H9 (cell line): Measurements from ENCODE around the gene CREB5. TPM values are rescaled to one million over a fixed set of nuclear protein-coding genes. Genes with fewer than 3 reads are reported as not detected.

ENCODE experiments used
- DNase-seq: peaks from one replicate; pipeline ENCODE4 v3.0.0-alpha.2; 2017
- H2AFZ ChIP-seq: one replicate; pipeline ENCODE4 v1.6.1; 2013; ENCODE audit warnings: mild to moderate bottlenecking, low read length, control low read depth, moderate library complexity
- H2AK5ac ChIP-seq: 2 replicates; pipeline ENCODE4 v1.6.1; 2013; ENCODE audit warnings: low read length, control low read depth, mixed read lengths; ENCODE audit not compliant: insufficient read length
- H2BK120ac ChIP-seq: one replicate; pipeline ENCODE4 v1.6.1; 2013; ENCODE audit warnings: low read depth, mild to moderate bottlenecking, low read length, control low read depth, inconsistent platforms; ENCODE audit not compliant: poor library complexity, severe bottlenecking
- H2BK12ac ChIP-seq: 2 replicates; pipeline ENCODE4 v1.6.1; 2013; ENCODE audit warnings: low read length, control low read depth, mixed read lengths, low read depth; ENCODE audit not compliant: insufficient read length
- H2BK15ac ChIP-seq: 2 replicates; pipeline ENCODE4 v1.6.1; 2013; ENCODE audit warnings: low read depth, low read length, control low read depth
- H2BK20ac ChIP-seq: one replicate; pipeline ENCODE4 v1.6.1; 2013; ENCODE audit warnings: low read depth, mild to moderate bottlenecking, low read length, control low read depth, inconsistent platforms; ENCODE audit not compliant: poor library complexity, severe bottlenecking
- H2BK5ac ChIP-seq: 2 replicates; pipeline ENCODE4 v1.6.1; 2013; ENCODE audit warnings: low read length, control low read depth, mixed read lengths; ENCODE audit not compliant: insufficient read length
- H3K14ac ChIP-seq: 2 replicates; pipeline ENCODE4 v1.6.1; 2013; ENCODE audit warnings: low read length, control low read depth; ENCODE audit not compliant: insufficient read depth
- H3K18ac ChIP-seq: 2 replicates; pipeline ENCODE4 v1.6.1; 2013; ENCODE audit warnings: low read depth, mild to moderate bottlenecking, mixed read lengths, low read length, control low read depth; ENCODE audit not compliant: insufficient read length
- H3K23ac ChIP-seq: 2 replicates; pipeline ENCODE4 v1.6.1; 2013; ENCODE audit warnings: low read length, control low read depth, mixed read lengths, low read depth; ENCODE audit not compliant: insufficient read length
- H3K23me2 ChIP-seq: 2 replicates; pipeline ENCODE4 v1.6.1; 2013; ENCODE audit warnings: low read depth, mild to moderate bottlenecking, mixed read lengths, low read length, control low read depth; ENCODE audit not compliant: insufficient read length, poor library complexity, severe bottlenecking
- H3K27ac ChIP-seq: 2 replicates; pipeline ENCODE4 v1.5.1; 2013; ENCODE audit warnings: low read length, control low read depth, mixed read lengths, low read depth; ENCODE audit not compliant: insufficient read length
- H3K27me3 ChIP-seq: 2 replicates; pipeline ENCODE4 v1.6.1; 2013; ENCODE audit warnings: low read length, control low read depth, inconsistent platforms; ENCODE audit not compliant: insufficient read depth
- H3K4ac ChIP-seq: 2 replicates; pipeline ENCODE4 v1.6.1; 2013; ENCODE audit warnings: low read depth, mild to moderate bottlenecking, control low read depth, inconsistent platforms, low read length, moderate library complexity
- H3K4me1 ChIP-seq: 2 replicates; pipeline ENCODE4 v1.6.1; 2013; ENCODE audit warnings: low read length, control low read depth, inconsistent platforms; ENCODE audit not compliant: insufficient read depth
- H3K4me2 ChIP-seq: 2 replicates; pipeline ENCODE4 v1.6.1; 2013; ENCODE audit warnings: low read length, control low read depth, mixed read lengths; ENCODE audit not compliant: insufficient read length, insufficient read depth
- H3K56ac ChIP-seq: 2 replicates; pipeline ENCODE4 v1.6.1; 2013; ENCODE audit warnings: low read depth, mild to moderate bottlenecking, mixed read lengths, low read length, control low read depth; ENCODE audit not compliant: insufficient read length
- H3K79me1 ChIP-seq: 2 replicates; pipeline ENCODE4 v1.6.1; 2013; ENCODE audit warnings: low read depth, mild to moderate bottlenecking, moderate library complexity, low read length, control low read depth, inconsistent platforms; ENCODE audit not compliant: insufficient read depth, poor library complexity, severe bottlenecking
- H3K79me2 ChIP-seq: 2 replicates; pipeline ENCODE4 v1.6.1; 2013; ENCODE audit warnings: low read length, control low read depth, inconsistent platforms; ENCODE audit not compliant: insufficient read depth
- H3K9ac ChIP-seq: 2 replicates; pipeline ENCODE4 v1.6.1; 2013; ENCODE audit warnings: low read length, control low read depth, mixed read lengths; ENCODE audit not compliant: insufficient read length; ENCODE audit errors: extremely low read depth
- H3K9me3 ChIP-seq: one replicate; pipeline ENCODE4 v1.6.1; 2013; ENCODE audit warnings: low read depth, low read length, inconsistent platforms; ENCODE audit not compliant: control insufficient read depth
- H3T11ph ChIP-seq: one replicate; pipeline ENCODE4 v1.6.1; 2013; ENCODE audit warnings: mild to moderate bottlenecking, low read length, control low read depth, inconsistent platforms
- H4K20me1 ChIP-seq: one replicate; pipeline ENCODE4 v1.6.1; 2013; ENCODE audit not compliant: control insufficient read depth, insufficient read length, insufficient read depth
- H4K5ac ChIP-seq: 2 replicates; pipeline ENCODE4 v1.6.1; 2013; ENCODE audit warnings: low read depth, mild to moderate bottlenecking, mixed read lengths, low read length, control low read depth; ENCODE audit not compliant: insufficient read length
- H4K8ac ChIP-seq: replicated peaks from 2 replicates; pipeline ENCODE4 v1.6.1; 2013; ENCODE audit warnings: low read length, control low read depth, mixed read lengths, low read depth; ENCODE audit not compliant: insufficient read length
- H4K91ac ChIP-seq: 2 replicates; pipeline ENCODE4 v1.6.1; 2013; ENCODE audit warnings: low read depth, mild to moderate bottlenecking, moderate library complexity, mixed read lengths, low read length, control low read depth; ENCODE audit not compliant: insufficient read length
- H3K27ac Mint-ChIP-seq, 3 experiments: 2 replicates in 2 of 3; 3 replicates in 1 of 3; pipeline ENCODE4 v1.8.0; 2020 to 2021; ENCODE audit warnings: mixed read lengths in 3 of 3, mild to moderate bottlenecking in 1 of 3, moderate library complexity in 1 of 3
- H3K27me3 Mint-ChIP-seq: 2 replicates; pipeline ENCODE4 v1.8.0; 2021; ENCODE audit warnings: low read depth, mild to moderate bottlenecking, moderate library complexity, mixed read lengths
- H3K36me3 Mint-ChIP-seq, 3 experiments: 2 replicates in 2 of 3; 3 replicates in 1 of 3; pipeline ENCODE4 v1.8.0; 2020 to 2021; ENCODE audit warnings: low read depth in 3 of 3, mixed read lengths in 3 of 3; ENCODE audit not compliant: insufficient read depth in 1 of 3
- H3K4me1 Mint-ChIP-seq, 2 experiments: 2 replicates each; pipeline ENCODE4 v1.8.0; 2020; ENCODE audit warnings: mixed read lengths in 2 of 2
- H3K4me3 Mint-ChIP-seq, 2 experiments: 2 replicates in 1 of 2; 3 replicates in 1 of 2; pipeline ENCODE4 v1.8.0; 2020 to 2021; ENCODE audit warnings: mild to moderate bottlenecking in 2 of 2, mixed read lengths in 2 of 2, moderate library complexity in 1 of 2
- H3K9me3 Mint-ChIP-seq, 2 experiments: 2 replicates in 1 of 2; 3 replicates in 1 of 2; pipeline ENCODE4 v1.8.0; 2020; ENCODE audit warnings: mild to moderate bottlenecking in 2 of 2, mixed read lengths in 2 of 2, moderate library complexity in 1 of 2
- WGBS: extraction: QIAGEN DNeasy Blood & Tissue Kit; methylation state at CpG from one replicate; pipeline ENCODE4 v1.1.7; 2013; ENCODE audit warnings: missing lambda C conversion rate, low lambda C conversion rate, mixed read lengths; ENCODE audit not compliant: insufficient read length; ENCODE audit errors: extremely low coverage; 5-methylcytosine and 5-hydroxymethylcytosine counted together
- total RNA-seq: library from RNA; stranded (reverse); gene quantifications from 2 replicates; pipeline ENCODE4 v1.2.1, GENCODE V29; 2021
- TF ChIP-seq, protein P1 (sequence below): fragments of 200-600 bp; sonication (generic); conservative IDR thresholded peaks from 3 replicates; pipeline ENCODE4 v1.8.0; 2021; ENCODE audit warnings: antibody characterized with exemption, mild to moderate bottlenecking

Gene CREB5
- total RNA-seq, 1 experiment from 2014 or later, result 4.0 TPM

GRCh38 chr7:28383975-28384374 is 28.3 kb upstream of the CREB5 start:
- Mint-ChIP-seq H3K9me3 (no peaks in the 10 kb centered on the region), H3K4me1 (peaks cover 0 to 3% of the 10 kb centered on the region in 2 experiments; a peak in 2 of 4 replicates)

More at GRCh38 chr7:28383975-28384374, 28.3 kb upstream of the CREB5 start:
- H4K8ac ChIP-seq, result no peak overlapping the region
- H2AK5ac ChIP-seq, result no peak overlapping the region
- no peak overlapping the region for H3K4me2 ChIP-seq
- no peaks in the 10 kb centered on the region for H3K9me3 ChIP-seq
- Mint-ChIP-seq H3K27ac (no peak overlapping the region), H3K36me3 (no peaks in the 10 kb centered on the region), H3K4me3 (no peak overlapping the region), H3K27me3 (no peaks in the 10 kb centered on the region)
- no peak overlapping the region for H2BK12ac ChIP-seq
- H3K14ac ChIP-seq, result no peak overlapping the region
- no peaks in the 10 kb centered on the region for H3K4me1 ChIP-seq
- no CpG with 5 or more reads among the region's 8 CpGs for WGBS
- H3K18ac ChIP-seq, result no peak overlapping the region
- no peaks in the 10 kb centered on the region for H3K27me3 ChIP-seq
- H2BK5ac ChIP-seq, result no peak overlapping the region
- H2BK120ac ChIP-seq, result no peak overlapping the region
- no peaks in the 10 kb centered on the region for H3K23me2 ChIP-seq
- TF ChIP-seq, protein P1, sequence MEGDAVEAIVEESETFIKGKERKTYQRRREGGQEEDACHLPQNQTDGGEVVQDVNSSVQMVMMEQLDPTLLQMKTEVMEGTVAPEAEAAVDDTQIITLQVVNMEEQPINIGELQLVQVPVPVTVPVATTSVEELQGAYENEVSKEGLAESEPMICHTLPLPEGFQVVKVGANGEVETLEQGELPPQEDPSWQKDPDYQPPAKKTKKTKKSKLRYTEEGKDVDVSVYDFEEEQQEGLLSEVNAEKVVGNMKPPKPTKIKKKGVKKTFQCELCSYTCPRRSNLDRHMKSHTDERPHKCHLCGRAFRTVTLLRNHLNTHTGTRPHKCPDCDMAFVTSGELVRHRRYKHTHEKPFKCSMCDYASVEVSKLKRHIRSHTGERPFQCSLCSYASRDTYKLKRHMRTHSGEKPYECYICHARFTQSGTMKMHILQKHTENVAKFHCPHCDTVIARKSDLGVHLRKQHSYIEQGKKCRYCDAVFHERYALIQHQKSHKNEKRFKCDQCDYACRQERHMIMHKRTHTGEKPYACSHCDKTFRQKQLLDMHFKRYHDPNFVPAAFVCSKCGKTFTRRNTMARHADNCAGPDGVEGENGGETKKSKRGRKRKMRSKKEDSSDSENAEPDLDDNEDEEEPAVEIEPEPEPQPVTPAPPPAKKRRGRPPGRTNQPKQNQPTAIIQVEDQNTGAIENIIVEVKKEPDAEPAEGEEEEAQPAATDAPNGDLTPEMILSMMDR, result no peak
- no peak overlapping the region for H2BK15ac ChIP-seq
- H3T11ph ChIP-seq, result no peak overlapping the region
- no peak overlapping the region for H3K23ac ChIP-seq
- H2AFZ ChIP-seq, result no peak overlapping the region
- H2BK20ac ChIP-seq, result no peak overlapping the region
- no peak for DNase-seq
- no peaks in the 10 kb centered on the region for H3K79me2 ChIP-seq
- no peak overlapping the region for H3K4ac ChIP-seq
- H4K20me1 ChIP-seq, result no peaks in the 10 kb centered on the region
- no peak overlapping the region for H4K5ac ChIP-seq
- H3K27ac ChIP-seq, result no peak overlapping the region
- no peak overlapping the region for H3K9ac ChIP-seq
- no peak overlapping the region for H4K91ac ChIP-seq
- H3K56ac ChIP-seq, result no peak overlapping the region
- no peaks in the 10 kb centered on the region for H3K79me1 ChIP-seq
